Nephron progenitor cell (in vitro differentiated cells): ENCODE data around the gene MT4.

ENCODE experiments used
- DNase-seq: peaks from one replicate; pipeline ENCODE4 v3.0.0; 2021
- H3K27ac Mint-ChIP-seq: 2 replicates; pipeline ENCODE4 v1.8.0; 2021; ENCODE audit warnings: mild to moderate bottlenecking, moderate library complexity, mixed read lengths
- H3K27me3 Mint-ChIP-seq: 2 replicates; pipeline ENCODE4 v1.8.0; 2021; ENCODE audit warnings: mild to moderate bottlenecking, low read depth, mixed read lengths; ENCODE audit not compliant: poor library complexity
- H3K36me3 Mint-ChIP-seq: 2 replicates; pipeline ENCODE4 v1.8.0; 2021; ENCODE audit warnings: low read depth, mixed read lengths
- H3K4me1 Mint-ChIP-seq: 2 replicates; pipeline ENCODE4 v1.8.0; 2021; ENCODE audit warnings: mixed read lengths
- H3K4me3 Mint-ChIP-seq: 2 replicates; pipeline ENCODE4 v1.8.0; 2021; ENCODE audit warnings: mild to moderate bottlenecking, moderate library complexity, mixed read lengths
- H3K9me3 Mint-ChIP-seq: 2 replicates; pipeline ENCODE4 v1.8.0; 2021; ENCODE audit warnings: mild to moderate bottlenecking, moderate library complexity, mixed read lengths
- TF ChIP-seq, protein P1 (sequence below): fragments of 200-600 bp; sonication (generic); IDR thresholded peaks from 2 replicates; pipeline ENCODE4 v1.5.0; 2021; ENCODE audit warnings: antibody characterized with exemption

Gene MT4

DNA sequence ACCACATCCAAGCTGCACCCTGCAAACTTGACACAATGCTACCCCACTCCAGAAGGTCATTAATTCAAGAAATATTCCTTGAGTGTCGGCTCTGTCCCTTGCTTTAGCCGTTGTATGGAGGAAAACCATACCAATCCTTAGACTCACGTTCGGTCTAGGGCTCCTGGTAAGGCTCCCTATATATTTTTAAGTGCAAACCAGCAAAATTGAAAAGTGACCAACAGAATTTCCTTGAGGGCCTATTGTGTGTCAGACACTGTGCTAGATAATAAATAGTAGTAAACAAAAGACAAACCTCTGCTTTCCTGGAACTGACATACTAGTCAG lies 44.7 kb upstream of the MT4 start:
- Mint-ChIP-seq H3K27me3 (peaks cover 10% of the 10 kb centered on the region), H3K36me3 (no peaks in the 10 kb centered on the region), H3K9me3 (no peaks in the 10 kb centered on the region), H3K4me3 (peak overlapping the region; percentile 85), H3K4me1 (peaks cover 34% of the 10 kb centered on the region), H3K27ac (no peak overlapping the region)
- TF ChIP-seq, protein P1, sequence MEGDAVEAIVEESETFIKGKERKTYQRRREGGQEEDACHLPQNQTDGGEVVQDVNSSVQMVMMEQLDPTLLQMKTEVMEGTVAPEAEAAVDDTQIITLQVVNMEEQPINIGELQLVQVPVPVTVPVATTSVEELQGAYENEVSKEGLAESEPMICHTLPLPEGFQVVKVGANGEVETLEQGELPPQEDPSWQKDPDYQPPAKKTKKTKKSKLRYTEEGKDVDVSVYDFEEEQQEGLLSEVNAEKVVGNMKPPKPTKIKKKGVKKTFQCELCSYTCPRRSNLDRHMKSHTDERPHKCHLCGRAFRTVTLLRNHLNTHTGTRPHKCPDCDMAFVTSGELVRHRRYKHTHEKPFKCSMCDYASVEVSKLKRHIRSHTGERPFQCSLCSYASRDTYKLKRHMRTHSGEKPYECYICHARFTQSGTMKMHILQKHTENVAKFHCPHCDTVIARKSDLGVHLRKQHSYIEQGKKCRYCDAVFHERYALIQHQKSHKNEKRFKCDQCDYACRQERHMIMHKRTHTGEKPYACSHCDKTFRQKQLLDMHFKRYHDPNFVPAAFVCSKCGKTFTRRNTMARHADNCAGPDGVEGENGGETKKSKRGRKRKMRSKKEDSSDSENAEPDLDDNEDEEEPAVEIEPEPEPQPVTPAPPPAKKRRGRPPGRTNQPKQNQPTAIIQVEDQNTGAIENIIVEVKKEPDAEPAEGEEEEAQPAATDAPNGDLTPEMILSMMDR: no peak
- no peak for DNase-seq

DNA sequence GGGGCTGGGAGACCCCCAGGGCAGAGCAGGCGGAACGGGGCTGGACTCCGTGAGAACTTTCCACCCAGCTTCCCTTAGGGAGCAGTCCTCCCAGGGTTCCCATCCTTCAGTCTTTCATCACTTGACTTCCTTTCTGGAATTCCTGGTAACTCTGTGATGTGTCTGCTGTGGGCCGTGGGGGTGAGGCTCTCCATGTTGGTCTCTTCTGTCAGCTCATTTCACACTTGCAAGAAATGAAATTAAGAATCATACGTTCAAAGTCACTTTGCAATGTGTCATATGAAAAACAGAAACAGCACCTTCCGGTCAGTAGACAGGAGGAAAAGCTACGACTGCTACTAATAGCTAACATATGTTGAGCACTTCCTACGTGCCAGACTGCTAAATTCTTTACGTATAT lies 39.6 kb upstream of the MT4 start:
- Mint-ChIP-seq H3K9me3 (no peaks in the 10 kb centered on the region), H3K36me3 (no peaks in the 10 kb centered on the region), H3K4me3 (no peak overlapping the region), H3K27me3 (peaks cover 46% of the 10 kb centered on the region), H3K27ac (no peak overlapping the region), H3K4me1 (peaks cover 6% of the 10 kb centered on the region)
- no peak for DNase-seq
- TF ChIP-seq, protein P1: no peak

DNA sequence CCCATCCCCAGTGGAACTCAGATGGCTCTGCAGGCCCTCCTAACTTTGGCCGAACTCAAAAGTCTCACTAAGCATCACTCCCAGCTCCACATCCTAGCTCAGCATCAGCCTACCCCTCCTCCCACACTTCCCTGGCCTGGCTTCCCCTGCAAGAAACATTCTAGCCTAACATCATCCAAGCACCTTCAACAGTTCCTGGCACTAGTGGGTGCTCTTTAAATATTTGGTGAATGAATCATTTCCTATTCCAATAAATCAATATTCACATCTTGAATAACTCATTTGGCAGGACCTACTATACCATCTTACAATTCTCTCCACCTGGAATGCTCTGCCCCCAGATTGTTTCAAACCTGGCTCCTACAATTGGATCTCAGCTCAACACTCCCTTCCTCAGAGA lies 34.0 kb upstream of the MT4 start:
- H3K36me3 Mint-ChIP-seq: no peaks in the 10 kb centered on the region
- H3K9me3 Mint-ChIP-seq: no peaks in the 10 kb centered on the region
- peaks cover 49% of the 10 kb centered on the region for H3K27me3 Mint-ChIP-seq
- H3K27ac Mint-ChIP-seq: peak overlapping the region; percentile 28
- TF ChIP-seq, protein P1: no peak
- DNase-seq: no peak
- H3K4me3 Mint-ChIP-seq: no peak overlapping the region
- H3K4me1 Mint-ChIP-seq: no peaks in the 10 kb centered on the region

DNA sequence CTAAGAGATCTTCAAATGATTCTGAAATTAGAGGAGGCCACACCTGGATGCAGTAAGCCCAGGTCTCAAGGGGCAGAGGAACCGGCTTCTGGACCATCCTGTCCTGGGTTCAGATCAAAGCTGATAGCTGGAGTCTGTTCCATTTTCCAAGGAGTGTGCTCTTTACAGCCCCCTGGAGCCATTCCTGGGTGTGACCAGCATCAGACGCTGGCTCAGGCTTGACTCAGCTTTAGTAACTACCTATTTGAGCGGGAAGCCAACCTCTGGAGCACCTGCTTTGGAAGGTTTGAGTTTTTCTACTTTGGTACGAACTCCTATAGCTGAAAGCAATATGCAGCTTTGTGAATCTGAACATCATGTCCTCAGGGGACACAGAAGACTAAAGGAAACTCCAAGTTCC lies 32.2 kb upstream of the MT4 start:
- TF ChIP-seq, protein P1: no peak
- Mint-ChIP-seq H3K4me3 (no peak overlapping the region), H3K4me1 (no peaks in the 10 kb centered on the region), H3K27me3 (peaks cover 40% of the 10 kb centered on the region), H3K9me3 (no peaks in the 10 kb centered on the region), H3K36me3 (no peaks in the 10 kb centered on the region), H3K27ac (no peak overlapping the region)
- DNase-seq: no peak

DNA sequence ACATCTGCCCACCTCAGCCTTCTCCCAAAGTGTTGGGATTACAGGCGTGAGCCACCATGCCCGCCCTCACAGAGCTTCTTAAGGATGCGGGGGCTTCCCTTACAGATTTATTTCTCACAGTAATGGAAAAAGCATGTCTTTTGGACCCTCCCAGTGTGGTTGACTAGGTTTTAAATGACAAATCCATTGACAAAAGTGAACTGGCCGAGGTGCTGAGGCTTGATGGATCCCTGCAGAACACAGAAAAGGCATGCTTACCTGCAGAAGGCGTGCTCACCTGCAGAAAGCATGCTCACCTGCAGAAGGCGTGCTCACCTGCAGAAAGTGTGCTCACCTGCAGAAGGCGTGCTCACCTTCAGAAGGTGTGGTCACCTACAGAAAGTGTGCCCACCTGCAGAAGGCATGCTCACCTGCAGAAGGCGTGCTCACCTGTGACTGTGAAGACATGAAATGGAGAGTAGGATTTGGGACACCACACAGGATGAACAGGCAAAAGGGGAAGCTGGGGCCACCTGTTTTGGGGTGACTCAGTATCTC lies 30.0 kb upstream of the MT4 start:
- Mint-ChIP-seq H3K36me3 (no peaks in the 10 kb centered on the region), H3K9me3 (no peaks in the 10 kb centered on the region), H3K4me3 (no peak overlapping the region), H3K27ac (no peak overlapping the region), H3K4me1 (no peaks in the 10 kb centered on the region), H3K27me3 (peaks cover 29% of the 10 kb centered on the region)
- no peak for DNase-seq
- TF ChIP-seq, protein P1: no peak

DNA sequence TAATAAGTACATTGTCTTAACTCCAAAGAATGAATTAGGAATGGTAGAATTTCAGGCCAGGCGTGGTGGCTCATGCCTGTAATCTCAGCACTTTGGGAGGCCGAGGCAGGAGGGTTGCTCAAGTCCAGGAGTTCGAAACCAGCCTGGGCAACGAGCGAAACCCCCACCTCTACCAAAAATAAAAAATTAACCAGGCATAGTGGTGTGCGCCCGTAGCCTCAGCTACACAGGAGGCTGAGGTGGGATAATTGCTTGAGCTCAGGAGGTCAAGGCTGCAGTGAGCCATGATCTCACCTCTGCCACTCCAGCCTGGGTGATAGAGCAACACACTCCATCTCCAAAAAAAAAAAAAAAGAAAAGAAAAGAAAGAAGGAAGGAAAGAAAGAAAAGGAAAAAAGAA lies 26.5 kb upstream of the MT4 start:
- Mint-ChIP-seq H3K27ac (no peak overlapping the region), H3K36me3 (no peaks in the 10 kb centered on the region), H3K4me1 (no peaks in the 10 kb centered on the region), H3K9me3 (peaks cover 17% of the 10 kb centered on the region), H3K27me3 (peaks cover 16% of the 10 kb centered on the region), H3K4me3 (no peak overlapping the region)
- TF ChIP-seq, protein P1: no peak
- DNase-seq: no peak
